ENCODE measurements around the gene ZNF629.

ZNF629 gene

GRCh38 chr16:30805370-30806169 is 18.6 kb upstream of the ZNF629 start:
- peak; percentile 54 for DNase-seq (ENCODE audit: extremely low read depth, insufficient read length)
- no peaks in the 10 kb centered on the region for H3K27me3 ChIP-seq (replicated peaks; ENCODE audit: control insufficient read depth, insufficient read depth, low read length)
- no peak for TF ChIP-seq CTCF (IDR thresholded peaks at IDR 0.05; ENCODE audit: insufficient read depth, low read length, poor library complexity, severe bottlenecking)
- H3K36me3 ChIP-seq (ENCODE audit: control insufficient read depth, insufficient read depth, low read length): no peaks in the 10 kb centered on the region
- H3K4me3 ChIP-seq (replicated peaks; ENCODE audit: low read depth, low read length): peak overlapping the region; percentile 33

- H3K27me3 ChIP-seq (replicated peaks; ENCODE audit: control insufficient read depth, insufficient read depth, low read length): no peaks in the 10 kb centered on the region
- no peaks in the 10 kb centered on the region for H3K36me3 ChIP-seq (ENCODE audit: control insufficient read depth, insufficient read depth, low read length)
- no peak for TF ChIP-seq CTCF (IDR thresholded peaks at IDR 0.05; ENCODE audit: insufficient read depth, low read length, poor library complexity, severe bottlenecking)
- no peak for DNase-seq (ENCODE audit: extremely low read depth, insufficient read length)
- H3K4me3 ChIP-seq (replicated peaks; ENCODE audit: low read depth, low read length): peak overlapping the region; percentile 33
These were observed 18.0 kb upstream of the ZNF629 start for GRCh38 chr16:30805056-30805369.

- Histone ChIP-seq H3K4me3 (replicated peaks; ENCODE audit: low read depth, low read length) (no peak overlapping the region), H3K36me3 (ENCODE audit: control insufficient read depth, insufficient read depth, low read length) (no peaks in the 10 kb centered on the region), H3K27me3 (replicated peaks; ENCODE audit: control insufficient read depth, insufficient read depth, low read length) (no peaks in the 10 kb centered on the region)
- DNase-seq (ENCODE audit: extremely low read depth, insufficient read length): no peak
- no peak for TF ChIP-seq CTCF (IDR thresholded peaks at IDR 0.05; ENCODE audit: insufficient read depth, low read length, poor library complexity, severe bottlenecking)
These were observed 15.9 kb upstream of the ZNF629 start for GRCh38 chr16:30802936-30803335.

DNA sequence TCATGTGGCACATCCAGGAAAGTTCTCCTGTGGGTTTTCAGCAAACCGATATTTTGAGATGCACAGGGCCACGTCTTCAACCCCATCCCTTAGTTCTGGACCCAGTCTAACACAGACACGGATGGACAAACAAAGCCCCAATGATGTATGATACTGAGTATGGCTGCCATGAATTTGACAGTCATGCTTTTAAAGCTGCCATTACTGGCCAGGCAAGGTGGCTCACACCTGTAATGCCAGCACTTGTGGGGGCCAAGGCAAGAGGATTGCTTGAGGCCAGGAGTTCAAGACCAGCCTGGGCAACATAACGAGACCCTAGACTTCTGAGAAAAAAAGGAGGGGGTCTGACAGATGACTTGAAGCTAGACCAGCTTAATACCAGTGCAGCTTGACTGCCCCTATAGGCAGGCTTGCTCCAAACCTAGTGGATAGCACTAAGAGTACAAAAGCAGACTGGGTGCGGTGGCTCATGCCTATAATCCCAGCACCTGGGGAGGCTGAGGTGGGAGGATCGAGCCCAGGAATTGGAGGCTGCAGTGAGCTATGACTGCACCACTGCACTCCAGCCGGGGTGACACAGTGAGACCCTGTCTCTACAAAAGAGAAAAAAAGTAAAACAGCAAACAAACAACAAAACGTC is 10.8 kb upstream of the ZNF629 start:
- TF ChIP-seq CTCF (IDR thresholded peaks at IDR 0.05; ENCODE audit: insufficient read depth, low read length, poor library complexity, severe bottlenecking): no peak
- no peak for DNase-seq (ENCODE audit: extremely low read depth, insufficient read length)
- H3K36me3 ChIP-seq (ENCODE audit: control insufficient read depth, insufficient read depth, low read length): no peaks in the 10 kb centered on the region
- no peaks in the 10 kb centered on the region for H3K27me3 ChIP-seq (replicated peaks; ENCODE audit: control insufficient read depth, insufficient read depth, low read length)
- H3K4me3 ChIP-seq (replicated peaks; ENCODE audit: low read depth, low read length): no peak overlapping the region

DNA sequence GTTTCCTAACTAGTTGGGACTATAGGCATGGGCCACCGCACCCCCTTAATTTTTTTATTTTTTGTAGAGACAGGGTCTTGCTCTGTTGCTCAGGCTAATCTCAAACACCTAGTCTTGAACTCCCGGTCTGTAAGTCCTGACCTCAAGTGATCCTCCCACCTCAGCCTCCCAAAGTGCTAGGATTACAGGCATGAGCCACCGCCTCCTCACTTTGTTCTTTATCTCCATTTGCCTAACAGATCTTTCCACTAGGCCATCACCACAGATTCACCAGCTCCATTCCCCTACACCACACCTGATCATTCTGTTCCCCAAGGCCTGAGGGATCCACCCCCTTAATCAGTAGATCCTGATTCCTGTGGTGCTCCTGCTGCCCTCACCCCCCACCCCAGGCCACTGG is 7.6 kb upstream of the ZNF629 start:
- no peak for TF ChIP-seq CTCF (IDR thresholded peaks at IDR 0.05; ENCODE audit: insufficient read depth, low read length, poor library complexity, severe bottlenecking)
- no peaks in the 10 kb centered on the region for H3K36me3 ChIP-seq (ENCODE audit: control insufficient read depth, insufficient read depth, low read length)
- no peaks in the 10 kb centered on the region for H3K27me3 ChIP-seq (replicated peaks; ENCODE audit: control insufficient read depth, insufficient read depth, low read length)
- DNase-seq (ENCODE audit: extremely low read depth, insufficient read length): no peak
- H3K4me3 ChIP-seq (replicated peaks; ENCODE audit: low read depth, low read length): no peak overlapping the region

All from GM06990 (cell line).